HepG2 (cell line): ENCODE measurements around the gene AEN. TPM values are rescaled to one million over a fixed set of nuclear protein-coding genes. Genes with fewer than 3 reads are reported as not detected.

Source experiments
- ATAC-seq: fragments of 200-7000 bp; cut with Tn5 transposase; 3 replicates; pipeline ENCODE4 v1.9.1; 2020; ENCODE audit warnings: mild to moderate bottlenecking, moderate library complexity
- BruUV-seq: library from RNA; stranded (reverse); fragments of 400-500 nt; replicated peaks from 2 replicates; lab custom pipeline; 2021; lab: Mats Ljungman, UMichigan
- CTCF ChIA-PET: fragments of 300-600 bp; formaldehyde crosslinking; extraction: SDS; loops from one replicate; lab custom pipeline; 2021; ENCODE audit warnings: low total read pairs, inconsistent platforms, low intra/inter-chr PET ratio; lab: Yijun Ruan, JAX
- POLR2A ChIA-PET: fragments of 350-600 bp; sonication (Branson Sonifier 250); formaldehyde crosslinking; loops from one replicate; lab custom pipeline; 2020; ENCODE audit warnings: antibody characterized with exemption, inconsistent platforms; lab: Yijun Ruan, JAX
- DNase-seq: peaks from one replicate; pipeline ENCODE4 v3.0.0-alpha.2; 2015; ENCODE audit warnings: low spot score
- FAIRE-seq: peaks from 3 replicates; lab custom pipeline; 2011; peaks lifted over from hg19 to GRCh38; lab: Jason Lieb, UNC
- H2AFZ ChIP-seq: one replicate; pipeline ENCODE4 v1.6.1; 2011; ENCODE audit warnings: low read length, inconsistent platforms
- H3K27ac ChIP-seq: fragments of 300-600 bp; 3 replicates; pipeline ENCODE4 v1.8.0; 2011; ENCODE audit warnings: mixed run types, mild to moderate bottlenecking, mixed read lengths, low read length, inconsistent platforms; ENCODE audit not compliant: insufficient read depth; ENCODE audit errors: extremely low read length
- H3K27me3 ChIP-seq, 2 experiments: fragments of 200-600 bp in 1 of 2; 2 replicates in 1 of 2; 3 replicates in 1 of 2; pipeline versions ENCODE4 v1.6.0 to v1.8.0; 2011; ENCODE audit warnings: low read length in 2 of 2, mild to moderate bottlenecking in 2 of 2, moderate library complexity in 2 of 2, inconsistent platforms in 1 of 2; ENCODE audit not compliant: insufficient read depth in 2 of 2, control insufficient read depth in 1 of 2
- H3K36me3 ChIP-seq, 2 experiments: fragments of 200-600 bp in 1 of 2; replicated peaks in 1 of 2; 2 replicates in 1 of 2; 3 replicates in 1 of 2; pipeline versions ENCODE4 v1.5.1 to v1.8.0; 2011; ENCODE audit warnings: low read length in 2 of 2, inconsistent platforms in 1 of 2; ENCODE audit not compliant: insufficient read depth in 2 of 2, control insufficient read depth in 1 of 2
- H3K4me1 ChIP-seq: 2 replicates; pipeline ENCODE4 v1.5.1; 2012; ENCODE audit warnings: low read length, inconsistent platforms; ENCODE audit not compliant: insufficient read depth
- H3K4me2 ChIP-seq: 2 replicates; pipeline ENCODE4 v1.6.0; 2011; ENCODE audit warnings: low read depth, low read length, inconsistent platforms
- H3K4me3 ChIP-seq, 3 experiments: fragments of 200-600 bp in 1 of 3; sonication (generic), shearing (Covaris generic) in 1 of 3; replicated peaks in 1 of 3; 2 replicates each; pipeline ENCODE4 v1.5.1; 2011 to 2016; ENCODE audit warnings: low read length in 3 of 3, inconsistent platforms in 2 of 3, low read depth in 2 of 3, mild to moderate bottlenecking in 2 of 3, control low read depth in 1 of 3, mixed read lengths in 1 of 3; ENCODE audit not compliant: insufficient read depth in 1 of 3
- H3K79me2 ChIP-seq: one replicate; pipeline ENCODE4 v1.6.1; 2011; ENCODE audit warnings: low read length, inconsistent platforms; ENCODE audit not compliant: insufficient read depth
- H3K9ac ChIP-seq: 2 replicates; pipeline ENCODE4 v1.6.0; 2011; ENCODE audit warnings: mild to moderate bottlenecking, low read depth, low read length, inconsistent platforms; ENCODE audit not compliant: insufficient read depth
- H3K9me3 ChIP-seq: 2 replicates; pipeline ENCODE4 v1.5.1; 2012; ENCODE audit warnings: mild to moderate bottlenecking, low read length
- H4K20me1 ChIP-seq: 2 replicates; pipeline ENCODE4 v1.6.0; 2011; ENCODE audit warnings: inconsistent platforms, mild to moderate bottlenecking, low read length, moderate library complexity; ENCODE audit not compliant: insufficient read depth
- KLF13 ChIP-seq: sonication (generic); formaldehyde crosslinking; IDR thresholded peaks from 2 replicates; pipeline ENCODE4 v1.4.0; 2020; ENCODE audit warnings: mild to moderate bottlenecking, missing genetic modification reagents
- MYPOP ChIP-seq: sonication (generic); formaldehyde crosslinking; IDR thresholded peaks from 2 replicates; pipeline ENCODE4 v1.8.1; 2023; ENCODE audit warnings: mild to moderate bottlenecking, moderate library complexity, missing genetic modification reagents
- PHF5A ChIP-seq: IDR thresholded peaks from one replicate; pipeline ENCODE4 v1.6.1; 2018; ENCODE audit warnings: low read depth, missing genetic modification reagents; ENCODE audit not compliant: unreplicated experiment
- RARG ChIP-seq: sonication (generic); formaldehyde crosslinking; IDR thresholded peaks from 2 replicates; pipeline ENCODE4 v1.4.0; 2020; ENCODE audit warnings: low read depth, mild to moderate bottlenecking, missing genetic modification reagents
- RXRA ChIP-seq: sonication (generic); formaldehyde crosslinking; IDR thresholded peaks from 2 replicates; pipeline ENCODE4 v1.5.1; 2020; ENCODE audit warnings: missing genetic modification reagents
- SRSF9 ChIP-seq: fragments of 200-400 bp; formaldehyde crosslinking; IDR thresholded peaks from 2 replicates; pipeline ENCODE4 v1.6.1; 2018; ENCODE audit warnings: borderline replicate concordance, mild to moderate bottlenecking, low read depth, low read length; ENCODE audit not compliant: insufficient read depth, poor library complexity, severe bottlenecking
- U2AF1 ChIP-seq: fragments of 200-400 bp; formaldehyde crosslinking; optimal IDR thresholded peaks from 2 replicates; pipeline ENCODE3; 2017; ENCODE audit warnings: mild to moderate bottlenecking, low read depth, low read length
- ZFY ChIP-seq: sonication (generic); formaldehyde crosslinking; IDR thresholded peaks from 2 replicates; pipeline ENCODE4 v1.4.0; 2020; ENCODE audit warnings: missing genetic modification reagents
- ZNF205 ChIP-seq: IDR thresholded peaks from 2 replicates; pipeline ENCODE4 v1.6.1; 2018; ENCODE audit warnings: missing biosample characterization, missing genetic modification reagents
- ZNF274 ChIP-seq: sonication (generic); formaldehyde crosslinking; IDR thresholded peaks from 2 replicates; pipeline ENCODE4 v1.5.1; 2020; ENCODE audit warnings: mild to moderate bottlenecking, missing genetic modification reagents
- ZNF326 ChIP-seq: sonication (generic); formaldehyde crosslinking; IDR thresholded peaks from 2 replicates; pipeline ENCODE4 v1.4.0; 2020; ENCODE audit warnings: missing genetic modification reagents, borderline replicate concordance
- ZNF350 ChIP-seq: sonication (generic); formaldehyde crosslinking; IDR thresholded peaks from 2 replicates; pipeline ENCODE4 v1.4.0; 2020; ENCODE audit warnings: mild to moderate bottlenecking, low read depth, missing genetic modification reagents, borderline replicate concordance
- ZNF841 ChIP-seq: sonication (generic); formaldehyde crosslinking; IDR thresholded peaks from 2 replicates; pipeline ENCODE4 v1.8.1; 2023; ENCODE audit warnings: missing genetic modification reagents, borderline replicate concordance
- WGBS: methylation state at CpG from one replicate; pipeline ENCODE4 v1.1.6; 2017; ENCODE audit warnings: low lambda C conversion rate; 5-methylcytosine and 5-hydroxymethylcytosine counted together
- in situ Hi-C: cut with HindIII; loops from 2 replicates; pipeline ENCODE4 v1.10.0; 2017; ENCODE audit warnings: low pct_unique_long_range_greater_than_20kb; ENCODE audit not compliant: extremely low pct_ligation_motif_present
- intact Hi-C: fragments of 100-400 bp; cut with micrococcal nuclease; formaldehyde crosslinking; loops from one replicate; pipeline ENCODE4 v1.10.0; 2022; ENCODE audit not compliant: unreplicated experiment
- polyA plus RNA-seq, 8 experiments: library from polyadenylated mRNA; depleted of rRNA in 3 of 8; stranded (reverse) in 7 of 8; unstranded in 1 of 8; fragments of >200 nt; fragmentation: Illumina TruSeq in 4 of 8; extraction: Trizol in 4 of 8; gene quantifications; 2 replicates each; pipeline versions ENCODE4 v1.2.1 to v1.2.3, GENCODE V29; 2011 to 2016; ENCODE audit warnings: low read depth in 4 of 8, missing spikeins in 1 of 8, mixed read lengths in 1 of 8; ENCODE audit not compliant: insufficient read depth in 1 of 8
- total RNA-seq, 5 experiments: library from RNA; depleted of rRNA; stranded (reverse); fragments of >200 nt; fragmentation: Illumina TruSeq; extraction: Trizol; gene quantifications; 2 replicates each; pipeline ENCODE4 v1.2.3, GENCODE V29; 2016; ENCODE audit warnings: low read depth in 1 of 5
- TF ChIP-seq, protein P1 (sequence below): sonication (generic); formaldehyde crosslinking; IDR thresholded peaks from 2 replicates; pipeline ENCODE4 v1.9.0; 2022; ENCODE audit warnings: low read depth, missing genetic modification reagents

Gene AEN
- total and polyA plus RNA-seq, 2 of the 13 experiments (the other 11 are each of a cell fraction or from before 2014, with no cell fraction given), result 51.3 to 118 TPM

DNA sequence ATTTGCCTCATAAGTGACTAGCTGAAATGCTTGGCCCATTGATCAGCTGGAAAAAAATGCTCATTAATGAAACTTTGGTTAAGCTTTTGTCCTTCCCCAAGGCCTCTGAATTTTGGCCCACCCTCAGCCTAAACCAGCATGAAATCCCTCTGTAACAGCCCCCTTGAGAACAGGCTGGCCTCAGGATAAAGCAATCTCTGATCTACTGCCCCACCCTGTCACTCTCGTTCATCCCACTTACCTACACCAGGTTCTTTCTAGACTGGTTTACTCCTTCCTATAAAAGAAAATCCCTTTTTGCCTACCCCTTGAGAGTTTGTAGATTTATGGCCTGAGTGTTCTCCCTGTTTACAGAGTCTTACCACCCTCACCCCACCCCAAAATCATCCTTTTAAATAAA, 3.4 kb upstream of the AEN start:
- H3K4me2 ChIP-seq, result no peak overlapping the region
- H3K4me1 ChIP-seq, result peaks cover 35% of the 10 kb centered on the region
- no peaks in the 10 kb centered on the region for H3K9me3 ChIP-seq
- H4K20me1 ChIP-seq, result peaks cover 5% of the 10 kb centered on the region
- H3K27me3 ChIP-seq, result no peaks in the 10 kb centered on the region
- WGBS, result 13% methylated on average over 1 of the region's 1 CpG
- H3K79me2 ChIP-seq, result peaks cover 19% of the 10 kb centered on the region
- FAIRE-seq (no peak), ATAC-seq (no peak), DNase-seq (no peak)
- no peak for TF ChIP-seq ZNF841
- no peak for TF ChIP-seq ZNF274 (CRISPR knock-in tag)
- no peak overlapping the region for H3K27ac ChIP-seq
- POLR2A ChIA-PET, result no interaction called here
- no peak overlapping the region for H3K4me3 ChIP-seq
- in situ Hi-C loops, result loop anchor here (5.0 kb wide), 1 partner anchor 150 kb away; the partner anchor contains the start of genes MRPL46 and MRPS11
- H3K9ac ChIP-seq, result no peak overlapping the region
- H3K36me3 ChIP-seq, result no peaks in the 10 kb centered on the region
- no peak overlapping the region for H2AFZ ChIP-seq
- BruUV-seq, result no TSS peak
- intact Hi-C loops, result no loop called here
- CTCF ChIA-PET, result no interaction called here

DNA sequence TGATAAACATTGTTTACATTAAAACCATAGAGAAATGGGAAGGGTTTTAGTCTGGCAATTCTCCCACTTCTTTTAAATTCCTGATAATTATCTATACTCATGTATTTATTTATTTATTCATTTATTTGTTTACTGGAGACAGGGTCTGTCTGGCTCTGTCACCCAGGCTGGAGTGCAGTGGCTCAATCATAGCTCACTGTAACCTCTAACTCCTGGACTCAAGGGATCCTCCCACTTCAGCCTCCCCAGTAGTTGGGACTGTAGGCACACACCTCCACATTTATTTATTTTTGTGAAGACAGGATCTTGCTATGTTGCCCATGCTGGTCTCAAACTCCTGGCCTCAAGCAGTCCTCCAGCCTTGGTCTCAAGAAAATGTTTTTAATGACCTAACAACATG, 2.5 kb upstream of the AEN start:
- peaks cover 44% of the 10 kb centered on the region for H3K4me1 ChIP-seq
- ATAC-seq (no peak), DNase-seq (no peak), FAIRE-seq (no peak)
- POLR2A ChIA-PET, result no interaction called here
- in situ Hi-C loops (loop anchor here (5.0 kb wide), 1 partner anchor 151 kb away; the partner anchor contains the start of genes MRPL46 and MRPS11), intact Hi-C loops (no loop called here)
- H3K27ac ChIP-seq, result no peak overlapping the region
- H3K27me3 ChIP-seq, result no peaks in the 10 kb centered on the region
- H3K4me2 ChIP-seq, result no peak overlapping the region
- no peak overlapping the region for H3K9ac ChIP-seq
- TF ChIP-seq PHF5A (CRISPR knock-in tag), result no peak
- TF ChIP-seq ZNF350, result no peak
- TF ChIP-seq RXRA (CRISPR knock-in tag), result no peak
- TF ChIP-seq U2AF1, result no peak
- no peak for TF ChIP-seq ZFY
- no peak for TF ChIP-seq RARG (CRISPR knock-in tag)
- TF ChIP-seq SRSF9, result no peak
- no peak for TF ChIP-seq KLF13 (CRISPR knock-in tag)
- TF ChIP-seq ZNF205, result no peak
- TF ChIP-seq, protein P1, sequence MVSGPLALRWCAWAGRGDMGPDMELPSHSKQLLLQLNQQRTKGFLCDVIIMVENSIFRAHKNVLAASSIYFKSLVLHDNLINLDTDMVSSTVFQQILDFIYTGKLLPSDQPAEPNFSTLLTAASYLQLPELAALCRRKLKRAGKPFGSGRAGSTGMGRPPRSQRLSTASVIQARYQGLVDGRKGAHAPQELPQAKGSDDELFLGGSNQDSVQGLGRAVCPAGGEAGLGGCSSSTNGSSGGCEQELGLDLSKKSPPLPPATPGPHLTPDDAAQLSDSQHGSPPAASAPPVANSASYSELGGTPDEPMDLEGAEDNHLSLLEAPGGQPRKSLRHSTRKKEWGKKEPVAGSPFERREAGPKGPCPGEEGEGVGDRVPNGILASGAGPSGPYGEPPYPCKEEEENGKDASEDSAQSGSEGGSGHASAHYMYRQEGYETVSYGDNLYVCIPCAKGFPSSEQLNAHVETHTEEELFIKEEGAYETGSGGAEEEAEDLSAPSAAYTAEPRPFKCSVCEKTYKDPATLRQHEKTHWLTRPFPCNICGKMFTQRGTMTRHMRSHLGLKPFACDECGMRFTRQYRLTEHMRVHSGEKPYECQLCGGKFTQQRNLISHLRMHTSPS, result no peak
- TF ChIP-seq ZNF326 (CRISPR knock-in tag), result no peak
- TF ChIP-seq MYPOP (CRISPR knock-in tag), result no peak
- BruUV-seq, result no TSS peak
- peaks cover 0 to 4% of the 10 kb centered on the region in 2 experiments; a peak in 2 of 5 replicates for H3K36me3 ChIP-seq
- no peak overlapping the region for H2AFZ ChIP-seq
- peaks cover 28% of the 10 kb centered on the region for H3K79me2 ChIP-seq
- peaks cover 14% of the 10 kb centered on the region for H4K20me1 ChIP-seq
- CTCF ChIA-PET, result no interaction called here
- H3K4me3 ChIP-seq, result no peak overlapping the region
- H3K9me3 ChIP-seq, result no peaks in the 10 kb centered on the region
